GM19467 (cell line): ENCODE measurements around the gene USP27X.

Experiments used
- ATAC-seq: cut with Tn5 transposase; IDR thresholded peaks from one replicate; pipeline ENCODE4 v1.9.1; 2021; ENCODE audit warnings: mild to moderate bottlenecking, moderate library complexity; ENCODE audit not compliant: unreplicated experiment

Gene USP27X

GRCh38 chrX:49880668-49881067 lies 1.4 kb downstream of the USP27X start:
- ATAC-seq: no peak

- ATAC-seq: no peak
These were observed 5.1 kb downstream of the USP27X start for GRCh38 chrX:49884290-49884862.

- ATAC-seq: no peak
These were observed 13.3 kb downstream of the USP27X start for GRCh38 chrX:49892542-49892941.

GRCh38 chrX:49896951-49897350 lies 17.7 kb downstream of the USP27X start:
- no peak for ATAC-seq

- no peak for ATAC-seq
These were observed 21.8 kb downstream of the USP27X start for GRCh38 chrX:49901048-49901447.

GRCh38 chrX:49910344-49910743 lies 31.1 kb downstream of the USP27X start:
- ATAC-seq: no peak

GRCh38 chrX:49912086-49912485 lies 32.8 kb downstream of the USP27X start:
- no peak for ATAC-seq

- ATAC-seq: no peak
These were observed 33.6 kb downstream of the USP27X start for GRCh38 chrX:49912861-49913260.

- peak; percentile 61 for ATAC-seq
These were observed 36.3 kb downstream of the USP27X start for GRCh38 chrX:49915361-49916222.

GRCh38 chrX:49919617-49920016 lies 40.3 kb downstream of the USP27X start:
- no peak for ATAC-seq

- ATAC-seq: no peak
These were observed 41.8 kb downstream of the USP27X start for GRCh38 chrX:49921109-49921508.

GRCh38 chrX:49922291-49923241 lies 43.3 kb downstream of the USP27X start, which contains the start of gene CLCN5:
Gene CLCN5, plus strand, starts transcription at chrX:49922596. Its CDS starts 2,703 bp downstream, at chrX:49925299.
- ATAC-seq: peak; percentile 96

- no peak for ATAC-seq
These were observed 45.9 kb downstream of the USP27X start for GRCh38 chrX:49925176-49925575.

GRCh38 chrX:49930039-49930438 lies 50.8 kb downstream of the USP27X start:
- ATAC-seq: no peak
